Measurements from ENCODE around the gene PDS5A. TPM values are rescaled to one million over a fixed set of nuclear protein-coding genes. Genes with fewer than 3 reads are reported as not detected.
"Not testable (repeated sequence)": the region's sequence is repeated elsewhere in the genome, so short reads cannot be mapped to it uniquely, and the experiment has no call there.

PDS5A gene
- total RNA-seq, 1 donor: 70.9 TPM

DNA sequence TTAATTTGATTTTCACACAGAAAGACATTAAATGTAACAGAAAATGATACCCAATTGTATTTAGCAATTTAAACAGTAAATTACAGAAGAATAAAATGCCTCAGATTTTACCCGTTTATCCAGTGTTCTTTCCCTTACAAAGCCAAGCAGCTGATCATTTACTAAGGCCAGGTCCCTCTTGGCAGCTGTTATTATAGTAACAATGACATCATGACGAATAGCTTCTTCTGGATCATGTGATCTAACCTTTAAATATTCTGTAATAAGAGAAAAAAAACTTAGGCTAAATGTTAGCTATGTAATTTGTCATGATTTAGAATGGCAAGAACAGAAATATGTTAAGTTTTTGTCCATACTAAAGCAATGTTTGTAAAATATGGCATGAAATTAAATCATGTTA lies 69.4 kb downstream of the PDS5A start:
- H3K27me3 ChIP-seq (ENCODE audit: insufficient read depth, low read length): no peaks in the 10 kb centered on the region
- H3K36me3 ChIP-seq (ENCODE audit: insufficient read depth, low read length): peaks cover 38% of the 10 kb centered on the region
- H2AFZ ChIP-seq (ENCODE audit: low read length): no peak overlapping the region
- no peak overlapping the region for H3K4me3 ChIP-seq (ENCODE audit: insufficient read depth, low read length)
- H3K9me3 ChIP-seq (ENCODE audit: low read depth, low read length): no peaks in the 10 kb centered on the region
- H3K4me2 ChIP-seq (ENCODE audit: insufficient read depth, low read length): no peak overlapping the region
- TF ChIP-seq, protein P1, sequence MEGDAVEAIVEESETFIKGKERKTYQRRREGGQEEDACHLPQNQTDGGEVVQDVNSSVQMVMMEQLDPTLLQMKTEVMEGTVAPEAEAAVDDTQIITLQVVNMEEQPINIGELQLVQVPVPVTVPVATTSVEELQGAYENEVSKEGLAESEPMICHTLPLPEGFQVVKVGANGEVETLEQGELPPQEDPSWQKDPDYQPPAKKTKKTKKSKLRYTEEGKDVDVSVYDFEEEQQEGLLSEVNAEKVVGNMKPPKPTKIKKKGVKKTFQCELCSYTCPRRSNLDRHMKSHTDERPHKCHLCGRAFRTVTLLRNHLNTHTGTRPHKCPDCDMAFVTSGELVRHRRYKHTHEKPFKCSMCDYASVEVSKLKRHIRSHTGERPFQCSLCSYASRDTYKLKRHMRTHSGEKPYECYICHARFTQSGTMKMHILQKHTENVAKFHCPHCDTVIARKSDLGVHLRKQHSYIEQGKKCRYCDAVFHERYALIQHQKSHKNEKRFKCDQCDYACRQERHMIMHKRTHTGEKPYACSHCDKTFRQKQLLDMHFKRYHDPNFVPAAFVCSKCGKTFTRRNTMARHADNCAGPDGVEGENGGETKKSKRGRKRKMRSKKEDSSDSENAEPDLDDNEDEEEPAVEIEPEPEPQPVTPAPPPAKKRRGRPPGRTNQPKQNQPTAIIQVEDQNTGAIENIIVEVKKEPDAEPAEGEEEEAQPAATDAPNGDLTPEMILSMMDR (IDR thresholded peaks at IDR 0.05; ENCODE audit: extremely low read depth, low read depth, low read length): no peak
- H3K79me2 ChIP-seq (ENCODE audit: insufficient read depth, low read length): peaks cover 9% of the 10 kb centered on the region
- H4K20me1 ChIP-seq (ENCODE audit: insufficient read depth, low read length): peaks cover 5% of the 10 kb centered on the region
- H3K4me1 ChIP-seq (ENCODE audit: insufficient read depth, low read length): no peaks in the 10 kb centered on the region
- no peak for DNase-seq (ENCODE audit: insufficient read length, low spot score, missing footprints)
- no peak overlapping the region for H3K27ac ChIP-seq (ENCODE audit: low read depth, low read length)

DNA sequence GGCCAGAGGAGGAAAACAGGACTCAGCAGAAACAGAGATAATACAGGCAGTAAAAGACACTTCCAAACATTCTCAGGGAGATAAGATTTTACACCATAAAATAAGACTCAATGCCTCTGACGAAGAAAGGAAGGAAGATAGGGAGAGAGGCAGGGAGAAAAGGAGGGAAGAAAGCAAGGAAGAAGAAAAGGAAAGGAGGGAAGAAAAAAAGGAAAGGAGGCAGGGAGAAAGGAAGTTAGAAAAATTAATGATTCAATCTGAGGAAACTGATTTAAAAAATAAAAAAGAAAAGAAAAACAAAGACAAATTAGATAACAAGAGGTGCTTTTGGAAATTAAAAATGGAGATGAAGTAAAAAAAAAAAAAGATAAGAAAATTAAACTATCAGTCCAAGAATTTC lies 72.1 kb downstream of the PDS5A start:
- peaks cover 2% of the 10 kb centered on the region for H3K79me2 ChIP-seq (ENCODE audit: insufficient read depth, low read length)
- H3K4me2 ChIP-seq (ENCODE audit: insufficient read depth, low read length): no peak overlapping the region
- H4K20me1 ChIP-seq (ENCODE audit: insufficient read depth, low read length): no peaks in the 10 kb centered on the region
- no peak overlapping the region for H3K27ac ChIP-seq (ENCODE audit: low read depth, low read length)
- no peaks in the 10 kb centered on the region for H3K27me3 ChIP-seq (ENCODE audit: insufficient read depth, low read length)
- H3K4me3 ChIP-seq (ENCODE audit: insufficient read depth, low read length): no peak overlapping the region
- no peak overlapping the region for H2AFZ ChIP-seq (ENCODE audit: low read length)
- DNase-seq (ENCODE audit: insufficient read length, low spot score, missing footprints): no peak
- no peaks in the 10 kb centered on the region for H3K9me3 ChIP-seq (ENCODE audit: low read depth, low read length)
- TF ChIP-seq, protein P1 (IDR thresholded peaks at IDR 0.05; ENCODE audit: extremely low read depth, low read depth, low read length): no peak
- H3K4me1 ChIP-seq (ENCODE audit: insufficient read depth, low read length): no peaks in the 10 kb centered on the region
- peaks cover 36% of the 10 kb centered on the region for H3K36me3 ChIP-seq (ENCODE audit: insufficient read depth, low read length)

DNA sequence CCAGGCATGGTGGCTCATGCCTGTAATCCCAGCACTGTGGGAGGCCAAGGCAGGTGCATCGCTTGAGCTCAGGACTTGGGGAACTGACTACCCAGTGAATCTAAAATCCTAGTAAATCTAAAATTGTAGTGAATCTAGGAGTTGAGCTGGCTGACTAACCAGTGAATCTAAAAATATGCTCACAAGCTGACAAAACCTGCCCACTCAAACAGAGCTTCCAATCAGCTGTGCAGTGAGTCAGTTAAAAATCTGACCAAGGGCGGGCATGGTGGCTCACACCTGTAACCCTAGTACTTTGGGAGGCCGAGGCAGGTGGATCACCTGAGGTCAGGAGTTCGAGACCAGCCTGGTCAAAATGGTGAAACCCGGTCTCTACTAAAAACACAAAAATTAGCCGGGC lies 72.7 kb downstream of the PDS5A start:
- not testable (repeated sequence) for H4K20me1 ChIP-seq (ENCODE audit: insufficient read depth, low read length); H3K4me3 ChIP-seq (ENCODE audit: insufficient read depth, low read length); H3K27me3 ChIP-seq (ENCODE audit: insufficient read depth, low read length); H3K9me3 ChIP-seq (ENCODE audit: low read depth, low read length); DNase-seq (ENCODE audit: insufficient read length, low spot score, missing footprints); H3K27ac ChIP-seq (ENCODE audit: low read depth, low read length); H3K79me2 ChIP-seq (ENCODE audit: insufficient read depth, low read length); H2AFZ ChIP-seq (ENCODE audit: low read length); H3K4me1 ChIP-seq (ENCODE audit: insufficient read depth, low read length); H3K4me2 ChIP-seq (ENCODE audit: insufficient read depth, low read length)
- H3K36me3 ChIP-seq (ENCODE audit: insufficient read depth, low read length): peaks cover 39% of the 10 kb centered on the region

DNA sequence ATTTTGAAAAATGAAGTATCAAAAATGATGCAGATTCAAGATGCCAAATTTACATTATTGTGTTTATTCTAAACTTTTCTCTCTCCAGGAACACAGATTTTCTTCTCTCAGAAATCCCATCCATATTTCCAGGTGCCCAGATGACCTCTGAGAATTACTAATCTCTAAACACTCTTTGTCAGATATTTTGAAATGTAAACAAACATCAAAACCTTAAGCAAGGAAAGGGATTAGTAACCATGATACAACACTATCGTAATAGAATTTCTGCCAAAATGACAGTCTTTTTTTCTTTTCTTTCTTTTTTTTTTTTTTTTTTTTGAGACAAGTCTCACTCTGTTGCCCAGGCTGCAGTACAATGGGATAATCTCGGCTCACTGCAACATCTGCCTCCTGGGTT lies 76.7 kb downstream of the PDS5A start:
- Histone ChIP-seq H3K4me2 (ENCODE audit: insufficient read depth, low read length) (no peak overlapping the region), H3K36me3 (ENCODE audit: insufficient read depth, low read length) (peaks cover 60% of the 10 kb centered on the region), H4K20me1 (ENCODE audit: insufficient read depth, low read length) (no peaks in the 10 kb centered on the region), H3K79me2 (ENCODE audit: insufficient read depth, low read length) (no peaks in the 10 kb centered on the region), H3K27ac (ENCODE audit: low read depth, low read length) (no peak overlapping the region), H3K4me3 (ENCODE audit: insufficient read depth, low read length) (no peak overlapping the region), H3K9me3 (ENCODE audit: low read depth, low read length) (no peaks in the 10 kb centered on the region), H3K27me3 (ENCODE audit: insufficient read depth, low read length) (no peaks in the 10 kb centered on the region), H3K4me1 (ENCODE audit: insufficient read depth, low read length) (no peaks in the 10 kb centered on the region), H2AFZ (ENCODE audit: low read length) (no peak overlapping the region)
- no peak for DNase-seq (ENCODE audit: insufficient read length, low spot score, missing footprints)
- TF ChIP-seq, protein P1 (IDR thresholded peaks at IDR 0.05; ENCODE audit: extremely low read depth, low read depth, low read length): no peak
